Heart left ventricle (tissue), 16 donors: ENCODE results near the gene NUDT3. TPM values are rescaled to one million over a fixed set of nuclear protein-coding genes. Genes with fewer than 3 reads are reported as not detected.

ENCODE experiments used
- ATAC-seq, 4 donors: fragments of 200-7000 bp; cut with Tn5 transposase; one replicate each; pipeline ENCODE4 v1.9.1; 2020 to 2022; ENCODE audit warnings: moderate library complexity in 4 of 4, mild to moderate bottlenecking in 3 of 4, moderate number of reproducible peaks in 1 of 4
- DNase-seq, 5 donors: peaks; one replicate each; pipeline ENCODE4 v3.0.0-alpha.2; 2020
- H3K27ac ChIP-seq, 12 donors: fragments of 200-600 bp; sonication (generic) in 4 of 12; one replicate each; pipeline versions ENCODE4 v1.5.0 to v1.8.0; 2016 to 2022; ENCODE audit warnings: mild to moderate bottlenecking in 2 of 12
- H3K27me3 ChIP-seq, 9 donors: fragments of 200-600 bp; sonication (generic) in 2 of 9; one replicate each; pipeline versions ENCODE4 v1.5.1 to v1.8.0; 2016 to 2022; ENCODE audit warnings: mild to moderate bottlenecking in 3 of 9
- H3K36me3 ChIP-seq, 9 donors: fragments of 200-600 bp; sonication (generic) in 2 of 9; one replicate each; pipeline versions ENCODE4 v1.5.0 to v1.8.0; 2018 to 2022; ENCODE audit warnings: mild to moderate bottlenecking in 2 of 9
- H3K4me1 ChIP-seq, 12 donors: fragments of 200-600 bp; sonication (generic) in 4 of 12; one replicate each; pipeline versions ENCODE4 v1.5.0 to v1.8.0; 2016 to 2022; ENCODE audit warnings: mild to moderate bottlenecking in 3 of 12
- H3K4me3 ChIP-seq, 12 donors: fragments of 200-600 bp; sonication (generic) in 4 of 12; one replicate each; pipeline versions ENCODE4 v1.5.0 to v1.8.0; 2017 to 2022; ENCODE audit warnings: mild to moderate bottlenecking in 9 of 12, moderate library complexity in 4 of 12
- H3K9me3 ChIP-seq, 12 donors: fragments of 200-600 bp; sonication (generic) in 4 of 12; one replicate each; pipeline versions ENCODE4 v1.5.0 to v1.8.0; 2016 to 2022; ENCODE audit warnings: mild to moderate bottlenecking in 1 of 12
- POLR2A ChIP-seq, 2 donors: fragments of 450-650 bp; IDR thresholded peaks; one replicate each; pipeline ENCODE4 v1.6.1; 2017; ENCODE audit warnings: antibody characterized with exemption in 2 of 2, mild to moderate bottlenecking in 2 of 2, moderate library complexity in 2 of 2
- WGBS, 4 donors: extraction: QIAGEN DNeasy Blood & Tissue Kit in 2 of 4; methylation state at CpG; one replicate each; pipeline versions ENCODE4 v1.1.5 to v1.1.7; 2013 to 2018; 5-methylcytosine and 5-hydroxymethylcytosine counted together
- intact Hi-C, 10 donors: fragments of 100-400 bp; cut with DNase I; formaldehyde crosslinking; loops; one replicate each; pipeline versions ENCODE4 v1.11.1 to v1.14.2; 2022
- polyA plus RNA-seq, 2 donors: library from polyadenylated mRNA; stranded (reverse); fragments of 200-250 nt; gene quantifications; one replicate each; pipeline ENCODE4 v1.2.3, GENCODE V29; 2013
- total RNA-seq, 9 donors: library from RNA; depleted of rRNA in 2 of 9; stranded (reverse); fragments of >200 nt in 2 of 9; fragmentation: NEBNext Ultra II Directional in 3 of 9; extraction: Animal tissue kit (Norgen Biotek cat#: 25700) in 3 of 9; gene quantifications; one replicate each; pipeline versions ENCODE4 v1.1.0 to v1.2.4, GENCODE V29; 2016 to 2023
- TF ChIP-seq, protein P1 (sequence below), 12 donors: fragments of 200-600 bp; sonication (generic) in 4 of 12; IDR thresholded peaks; one replicate each; pipeline versions ENCODE4 v1.5.0 to v1.8.0; 2018 to 2022; ENCODE audit warnings: antibody characterized with exemption in 12 of 12, mild to moderate bottlenecking in 5 of 12
- donor health status: ischemic (EF 13 %, LVEDD 7.1; RV severe dilation, severe dysfunction).
- donor health status: healthy with polysubstance abuse.
- donor health status: DM: no; HTN: yes; CAD: no.
- donor health status: DM: no; HTN: no; CAD: no.
- donor health status: ischemic (EF 25% LVEDD 6.9; RV normal size, moderate dysfunction).
- donor health status: ischemic (EF 25% LVEDD 5.7; RV mildly dilated, moderate dysfunction).
- donor health status: healthy.
- donor health status: DM: yes; HTN: yes; CAD: no.
- donor health status: ischemic (EF 35%, LVEDD 5.7; RV mildly dilated, moderate dysfunction).
- donor health status: nonischemic (EF 11% LVEDD 7.7; RV severe dilation, severe dysfunction).
- donor health status: DM: yes; HTN: yes; CAD: no.
- donor health status: PGD.
- donor health status: ischemic (EF 29% LVEDD 5.4; RV normal size, mild dysfunction).
- donor health status: nonischemic (EF 23%, LVEDD 6.1; RV moderate dilation, normal function).

The NUDT3 gene
- total and polyA plus RNA-seq, 11 donors, result 15.9 to 68.4 (median 54.5) TPM

DNA sequence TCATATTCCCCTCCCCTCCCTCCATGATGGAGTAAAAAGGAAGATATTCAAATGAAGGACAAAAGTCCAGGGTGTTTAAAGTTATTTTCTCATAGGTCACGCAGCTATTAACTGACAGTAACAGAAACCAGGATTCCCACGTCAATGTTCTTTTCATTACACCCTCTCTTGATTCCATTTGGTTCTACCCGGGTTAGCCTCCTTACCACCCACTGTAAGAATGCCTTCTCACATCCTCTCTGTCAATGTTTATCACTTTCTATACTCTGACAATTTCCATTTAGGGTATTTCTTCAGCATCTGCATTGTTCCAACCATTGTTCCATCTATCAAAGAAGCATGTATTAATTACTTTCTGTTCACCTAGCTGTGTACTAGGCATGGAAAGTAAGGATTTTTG, 52.1 kb downstream of the NUDT3 start:
- Histone ChIP-seq H3K27me3 (no peaks in the 10 kb centered on the region), H3K36me3 (peaks cover 0 to 10% (median 0%) of the 10 kb centered on the region in 9 donors), H3K4me1 (peaks cover 3 to 90% (median 64%) of the 10 kb centered on the region in 12 donors), H3K27ac (peak overlapping the region in 5 of 12 donors; percentile 30 to 71 (median 69)), H3K4me3 (no peak overlapping the region), H3K9me3 (no peaks in the 10 kb centered on the region)
- intact Hi-C loops, result loop anchor here in 1 of 10 donors (5.0 kb wide), 1 partner anchor 52 kb away; the partner anchor contains the start of gene NUDT3
- TF ChIP-seq, protein P1, sequence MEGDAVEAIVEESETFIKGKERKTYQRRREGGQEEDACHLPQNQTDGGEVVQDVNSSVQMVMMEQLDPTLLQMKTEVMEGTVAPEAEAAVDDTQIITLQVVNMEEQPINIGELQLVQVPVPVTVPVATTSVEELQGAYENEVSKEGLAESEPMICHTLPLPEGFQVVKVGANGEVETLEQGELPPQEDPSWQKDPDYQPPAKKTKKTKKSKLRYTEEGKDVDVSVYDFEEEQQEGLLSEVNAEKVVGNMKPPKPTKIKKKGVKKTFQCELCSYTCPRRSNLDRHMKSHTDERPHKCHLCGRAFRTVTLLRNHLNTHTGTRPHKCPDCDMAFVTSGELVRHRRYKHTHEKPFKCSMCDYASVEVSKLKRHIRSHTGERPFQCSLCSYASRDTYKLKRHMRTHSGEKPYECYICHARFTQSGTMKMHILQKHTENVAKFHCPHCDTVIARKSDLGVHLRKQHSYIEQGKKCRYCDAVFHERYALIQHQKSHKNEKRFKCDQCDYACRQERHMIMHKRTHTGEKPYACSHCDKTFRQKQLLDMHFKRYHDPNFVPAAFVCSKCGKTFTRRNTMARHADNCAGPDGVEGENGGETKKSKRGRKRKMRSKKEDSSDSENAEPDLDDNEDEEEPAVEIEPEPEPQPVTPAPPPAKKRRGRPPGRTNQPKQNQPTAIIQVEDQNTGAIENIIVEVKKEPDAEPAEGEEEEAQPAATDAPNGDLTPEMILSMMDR (IDR thresholded peaks at IDR 0.05), result no peak
- no peak for TF ChIP-seq POLR2A (IDR thresholded peaks at IDR 0.05)
- 73 to 93% (median 83%) methylated on average over 3 of the region's 3 CpGs for WGBS, 4 donors
- ATAC-seq, result no peak
- no peak for DNase-seq

DNA sequence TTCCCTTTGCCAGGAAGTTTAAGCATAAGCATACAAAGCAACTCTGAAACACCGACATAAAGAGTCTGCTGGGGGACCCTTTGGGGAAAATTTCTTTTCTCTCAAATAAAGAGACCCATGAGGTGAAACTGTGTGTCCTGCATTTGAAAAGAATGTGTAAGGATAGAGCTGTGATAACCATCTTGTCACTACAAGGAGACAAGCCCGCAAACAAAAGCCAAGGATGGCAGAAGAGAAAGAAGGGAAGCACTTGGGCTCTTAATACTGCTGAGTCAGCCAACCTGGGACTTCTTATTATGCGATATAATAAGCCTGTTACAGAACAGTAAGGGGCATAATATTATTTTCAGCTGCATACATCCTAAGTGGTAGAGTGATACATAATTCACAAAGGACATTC, 52.5 kb downstream of the NUDT3 start:
- intact Hi-C loops, result loop anchor here in 2 of 10 donors (5.0 to 10.0 kb wide), 3 partner anchors 45 to 65 kb away; partner anchors contain the start of gene NUDT3 (in 1 of the 2)
- 87 to 95% (median 91%) methylated on average over 3 of the region's 3 CpGs for WGBS, 4 donors

DNA sequence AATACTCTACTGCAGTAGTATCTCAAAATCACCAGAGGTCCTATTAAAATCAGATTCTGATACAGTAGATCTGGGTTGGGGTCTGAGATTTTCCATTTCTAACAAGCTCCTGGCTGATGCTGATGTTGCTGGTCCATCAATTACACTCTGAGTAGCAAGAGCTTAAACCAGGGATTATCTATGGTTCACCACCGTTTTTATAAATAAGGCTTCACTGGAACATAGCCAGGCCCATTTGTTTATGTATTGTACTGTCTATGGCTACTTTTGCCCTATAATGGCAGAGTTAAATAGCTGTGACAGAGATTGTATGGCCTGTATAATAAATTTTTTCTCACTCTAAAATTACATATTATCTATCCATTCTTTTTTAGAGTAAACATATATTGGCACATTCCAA, 53.0 kb downstream of the NUDT3 start:
- intact Hi-C loops, result loop anchor here in 2 of 10 donors (10.0 kb wide), 2 partner anchors 45 to 65 kb away; no protein-coding TSS in a partner anchor
- H3K4me3 ChIP-seq, result no peak overlapping the region
- TF ChIP-seq, protein P1 (IDR thresholded peaks at IDR 0.05), result no peak
- TF ChIP-seq POLR2A (IDR thresholded peaks at IDR 0.05), result no peak
- no peaks in the 10 kb centered on the region for H3K9me3 ChIP-seq
- H3K4me1 ChIP-seq, result peaks cover 3 to 88% (median 67%) of the 10 kb centered on the region in 12 donors
- DNase-seq (no peak), ATAC-seq (no peak)
- 9 to 18% (median 17%) methylated on average over 1 of the region's 1 CpG for WGBS, 4 donors
- H3K36me3 ChIP-seq, result peaks cover 0 to 14% (median 0%) of the 10 kb centered on the region in 9 donors
- H3K27ac ChIP-seq, result peak overlapping the region in 3 of 12 donors; percentile 45 to 70 (median 69)
- H3K27me3 ChIP-seq, result no peaks in the 10 kb centered on the region

More for the DNA sequence above, 52.5 kb downstream of the NUDT3 start:
- no peak for DNase-seq
- ATAC-seq, result no peak
- no peaks in the 10 kb centered on the region for H3K9me3 ChIP-seq
- no peak overlapping the region for H3K4me3 ChIP-seq
- H3K36me3 ChIP-seq, result peaks cover 0 to 13% (median 0%) of the 10 kb centered on the region in 9 donors
- H3K4me1 ChIP-seq, result peaks cover 3 to 88% (median 65%) of the 10 kb centered on the region in 12 donors
- no peak for TF ChIP-seq POLR2A (IDR thresholded peaks at IDR 0.05)
- TF ChIP-seq, protein P1 (IDR thresholded peaks at IDR 0.05), result no peak
- H3K27me3 ChIP-seq, result no peaks in the 10 kb centered on the region
- peak overlapping the region in 3 of 12 donors; percentile 69 to 71 (median 70) for H3K27ac ChIP-seq

DNA sequence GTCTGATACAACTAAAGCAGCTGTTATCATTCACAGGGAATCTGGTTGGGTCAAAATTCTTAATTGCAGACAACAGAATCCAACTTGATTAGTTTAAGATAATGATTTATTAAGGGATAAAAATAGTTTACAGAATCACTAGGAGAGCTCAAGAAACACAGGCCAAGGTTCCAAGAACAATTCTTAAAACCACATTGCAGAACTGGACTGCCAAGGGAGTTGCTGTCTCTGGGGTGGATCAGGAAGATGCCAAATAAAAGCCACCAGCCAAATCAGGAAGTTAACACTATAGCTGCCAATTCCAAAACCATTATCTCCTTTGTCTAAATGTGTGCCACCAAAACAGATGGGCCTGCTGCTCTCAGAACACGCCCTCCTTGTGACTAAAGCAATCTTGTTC, 53.7 kb downstream of the NUDT3 start:
- no peak for ATAC-seq
- intact Hi-C loops, result loop anchor here in 2 of 10 donors (10.0 kb wide), 2 partner anchors 46 to 64 kb away; no protein-coding TSS in a partner anchor
- H3K27ac ChIP-seq, result peak overlapping the region in 5 of 12 donors; percentile 33 to 45 (median 40)

More for the DNA sequence above, 53.7 kb downstream of the NUDT3 start:
- Histone ChIP-seq H3K4me1 (peaks cover 3 to 84% (median 67%) of the 10 kb centered on the region in 12 donors), H3K9me3 (no peaks in the 10 kb centered on the region), H3K27me3 (no peaks in the 10 kb centered on the region), H3K36me3 (peaks cover 0 to 14% (median 0%) of the 10 kb centered on the region in 9 donors), H3K4me3 (no peak overlapping the region)
- TF ChIP-seq POLR2A (IDR thresholded peaks at IDR 0.05), result no peak
- TF ChIP-seq, protein P1 (IDR thresholded peaks at IDR 0.05), result no peak
- 63 to 71% (median 69%) methylated on average over 1 of the region's 1 CpG for WGBS, 4 donors
- DNase-seq, result no peak
